Epithelial cell of prostate (primary cell): ENCODE data around the gene SLC38A4.
A peak's percentile ranks its signal among the peaks of the same experiment; 100 is the strongest.

Source experiments
- DNase-seq: peaks from one replicate; pipeline ENCODE4 v3.0.0-alpha.2; 2011; ENCODE audit warnings: low read depth, low spot score
- H3K27ac ChIP-seq: fragments of 450-650 bp; 2 replicates; pipeline ENCODE4 v1.5.1; 2017; ENCODE audit warnings: mild to moderate bottlenecking

The SLC38A4 gene

GRCh38 chr12:46818642-46819041 is 7.2 kb downstream of the SLC38A4 start:
- no peak for DNase-seq
- no peak overlapping the region for H3K27ac ChIP-seq

- DNase-seq = no peak
- no peak overlapping the region for H3K27ac ChIP-seq
These were observed 10.0 kb downstream of the SLC38A4 start for GRCh38 chr12:46815809-46816208.

GRCh38 chr12:46814143-46814542 is 11.7 kb downstream of the SLC38A4 start:
- DNase-seq = no peak
- no peak overlapping the region for H3K27ac ChIP-seq

- DNase-seq = no peak
These were observed 14.6 kb downstream of the SLC38A4 start for GRCh38 chr12:46811185-46811584.

GRCh38 chr12:46808955-46809697 is 16.7 kb downstream of the SLC38A4 start:
- no peak for DNase-seq

More at GRCh38 chr12:46811185-46811584, 14.6 kb downstream of the SLC38A4 start:
- no peak overlapping the region for H3K27ac ChIP-seq

GRCh38 chr12:46808317-46808716 is 17.5 kb downstream of the SLC38A4 start:
- DNase-seq = no peak
- no peak overlapping the region for H3K27ac ChIP-seq

More at GRCh38 chr12:46808955-46809697, 16.7 kb downstream of the SLC38A4 start:
- H3K27ac ChIP-seq = no peak overlapping the region

- DNase-seq = no peak
- H3K27ac ChIP-seq = no peak overlapping the region
These were observed 21.7 kb downstream of the SLC38A4 start for GRCh38 chr12:46804054-46804453.

- no peak for DNase-seq
- no peak overlapping the region for H3K27ac ChIP-seq
These were observed 22.3 kb downstream of the SLC38A4 start for GRCh38 chr12:46803517-46803916.

GRCh38 chr12:46801293-46801692 is 24.5 kb downstream of the SLC38A4 start:
- no peak for DNase-seq
- H3K27ac ChIP-seq = no peak overlapping the region

- no peak overlapping the region for H3K27ac ChIP-seq
- DNase-seq = no peak
These were observed 25.6 kb downstream of the SLC38A4 start for GRCh38 chr12:46800160-46800559.

GRCh38 chr12:46798648-46799047 is 27.1 kb downstream of the SLC38A4 start:
- no peak overlapping the region for H3K27ac ChIP-seq
- no peak for DNase-seq

GRCh38 chr12:46798056-46798455 is 27.7 kb downstream of the SLC38A4 start:
- no peak for DNase-seq
- no peak overlapping the region for H3K27ac ChIP-seq

- H3K27ac ChIP-seq = no peak overlapping the region
- DNase-seq = no peak
These were observed 29.8 kb downstream of the SLC38A4 start for GRCh38 chr12:46795988-46796387.

- DNase-seq = no peak
These were observed 31.1 kb downstream of the SLC38A4 start for GRCh38 chr12:46794593-46795190.

GRCh38 chr12:46792925-46793324 is 32.9 kb downstream of the SLC38A4 start:
- no peak overlapping the region for H3K27ac ChIP-seq
- DNase-seq = no peak

More at GRCh38 chr12:46794593-46795190, 31.1 kb downstream of the SLC38A4 start:
- no peak overlapping the region for H3K27ac ChIP-seq

- H3K27ac ChIP-seq = no peak overlapping the region
- DNase-seq = no peak
These were observed 35.7 kb downstream of the SLC38A4 start for GRCh38 chr12:46790066-46790465.

GRCh38 chr12:46788072-46788887 is 37.5 kb downstream of the SLC38A4 start:
- peak; percentile 18 for DNase-seq
- peak overlapping the region; percentile 42 for H3K27ac ChIP-seq

- peak overlapping the region; percentile 42 for H3K27ac ChIP-seq
- DNase-seq = no peak
These were observed 38.2 kb downstream of the SLC38A4 start for GRCh38 chr12:46787496-46788055.

- H3K27ac ChIP-seq = peak overlapping the region; percentile 42
- DNase-seq = peak; percentile 24
These were observed 39.0 kb downstream of the SLC38A4 start for GRCh38 chr12:46786774-46787173.

GRCh38 chr12:46785382-46785781 is 40.4 kb downstream of the SLC38A4 start:
- no peak for DNase-seq
- H3K27ac ChIP-seq = no peak overlapping the region

GRCh38 chr12:46783871-46784270 is 41.9 kb downstream of the SLC38A4 start:
- H3K27ac ChIP-seq = no peak overlapping the region
- DNase-seq = no peak
